Mammary epithelial cell (primary cell): Measurements from ENCODE around the gene IPO7.

ENCODE experiments used
- EZH2 ChIP-seq: IDR thresholded peaks from 2 replicates; pipeline ENCODE4 v1.6.1; 2012; ENCODE audit warnings: low read length, inconsistent platforms, borderline replicate concordance
- TF ChIP-seq, protein P1 (sequence below), 2 donors: IDR thresholded peaks in 1 of 2; conservative IDR thresholded peaks in 1 of 2; 2 replicates each; pipeline ENCODE4 v1.5.1; 2011 to 2012; ENCODE audit warnings: inconsistent platforms in 2 of 2, low read length in 2 of 2, mild to moderate bottlenecking in 2 of 2, control low read depth in 1 of 2, low read depth in 1 of 2; ENCODE audit not compliant: insufficient read depth in 1 of 2; ENCODE audit errors: extremely low read depth in 1 of 2

- TF ChIP-seq, protein P1, sequence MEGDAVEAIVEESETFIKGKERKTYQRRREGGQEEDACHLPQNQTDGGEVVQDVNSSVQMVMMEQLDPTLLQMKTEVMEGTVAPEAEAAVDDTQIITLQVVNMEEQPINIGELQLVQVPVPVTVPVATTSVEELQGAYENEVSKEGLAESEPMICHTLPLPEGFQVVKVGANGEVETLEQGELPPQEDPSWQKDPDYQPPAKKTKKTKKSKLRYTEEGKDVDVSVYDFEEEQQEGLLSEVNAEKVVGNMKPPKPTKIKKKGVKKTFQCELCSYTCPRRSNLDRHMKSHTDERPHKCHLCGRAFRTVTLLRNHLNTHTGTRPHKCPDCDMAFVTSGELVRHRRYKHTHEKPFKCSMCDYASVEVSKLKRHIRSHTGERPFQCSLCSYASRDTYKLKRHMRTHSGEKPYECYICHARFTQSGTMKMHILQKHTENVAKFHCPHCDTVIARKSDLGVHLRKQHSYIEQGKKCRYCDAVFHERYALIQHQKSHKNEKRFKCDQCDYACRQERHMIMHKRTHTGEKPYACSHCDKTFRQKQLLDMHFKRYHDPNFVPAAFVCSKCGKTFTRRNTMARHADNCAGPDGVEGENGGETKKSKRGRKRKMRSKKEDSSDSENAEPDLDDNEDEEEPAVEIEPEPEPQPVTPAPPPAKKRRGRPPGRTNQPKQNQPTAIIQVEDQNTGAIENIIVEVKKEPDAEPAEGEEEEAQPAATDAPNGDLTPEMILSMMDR (conservative IDR thresholded peaks at IDR 0.05 in 1 of 2, IDR thresholded peaks at IDR 0.05 in 1 of 2; ENCODE audit: extremely low read depth in 1 of 2, insufficient read depth in 1 of 2, low read depth in 1 of 2, low read length in 2 of 2) = no peak
- no peak for TF ChIP-seq EZH2
These were observed 111.5 kb downstream of the IPO7 start for GRCh38 chr11:9495803-9496514.
